H1 (cell line): ENCODE data around the gene ASTL. TPM values are rescaled to one million over a fixed set of nuclear protein-coding genes. Genes with fewer than 3 reads are reported as not detected.

Source experiments
- CTCF ChIA-PET: fragments of 300-600 bp; sonication (Branson Sonifier 250); formaldehyde crosslinking; loops from one replicate; lab custom pipeline; 2021; ENCODE audit not compliant: partially characterized antibody; lab: Charles Lee
- POLR2A ChIA-PET: fragments of 300-600 bp; sonication (Branson Sonifier 250); formaldehyde crosslinking; loops from one replicate; lab custom pipeline; 2021; ENCODE audit warnings: inconsistent platforms; ENCODE audit not compliant: partially characterized antibody; lab: Charles Lee
- DNase-seq, 2 experiments: peaks; one replicate each; pipeline versions ENCODE4 v3.0.0 to v3.0.0-alpha.2; 2010 to 2022; ENCODE audit warnings: low spot score in 2 of 2, low read depth in 1 of 2, mixed read lengths in 1 of 2
- FAIRE-seq: peaks from 2 replicates; lab custom pipeline; 2011; peaks lifted over from hg19 to GRCh38; lab: Jason Lieb, UNC
- H2AFZ ChIP-seq: 2 replicates; pipeline ENCODE4 v1.8.1; 2012; ENCODE audit warnings: low read length, inconsistent platforms
- H2AK5ac ChIP-seq: 2 replicates; pipeline ENCODE4 v1.6.1; 2013; ENCODE audit warnings: low read depth, low read length
- H2BK120ac ChIP-seq: replicated peaks from 2 replicates; pipeline ENCODE3; 2013; ENCODE audit warnings: low read depth, low read length, inconsistent platforms
- H2BK12ac ChIP-seq: 2 replicates; pipeline ENCODE4 v1.6.1; 2013; ENCODE audit warnings: low read depth, low read length
- H2BK15ac ChIP-seq: 2 replicates; pipeline ENCODE4 v1.6.1; 2013; ENCODE audit warnings: low read length
- H2BK20ac ChIP-seq: 2 replicates; pipeline ENCODE4 v1.6.1; 2013; ENCODE audit warnings: low read length
- H2BK5ac ChIP-seq: 2 replicates; pipeline ENCODE4 v1.6.1; 2013; ENCODE audit warnings: low read depth, low read length
- H3K14ac ChIP-seq: 2 replicates; pipeline ENCODE4 v1.6.1; 2013; ENCODE audit warnings: inconsistent platforms; ENCODE audit not compliant: insufficient read length
- H3K18ac ChIP-seq: 2 replicates; pipeline ENCODE4 v1.6.1; 2013; ENCODE audit warnings: low read length; ENCODE audit errors: extremely low read depth
- H3K23ac ChIP-seq: 2 replicates; pipeline ENCODE4 v1.6.1; 2013; ENCODE audit warnings: inconsistent platforms; ENCODE audit not compliant: insufficient read length
- H3K23me2 ChIP-seq: 2 replicates; pipeline ENCODE4 v1.6.1; 2013; ENCODE audit warnings: low read depth, low read length
- H3K27ac ChIP-seq: 2 replicates; pipeline ENCODE4 v1.6.1; 2011; ENCODE audit warnings: low read depth, low read length, inconsistent platforms
- H3K27me3 ChIP-seq, 4 experiments: replicated peaks in 1 of 4; 1 replicate in 1 of 4; 2 replicates in 3 of 4; pipeline versions ENCODE4 v1.6.1 to v1.8.1; 2011 to 2013; ENCODE audit warnings: low read length in 3 of 4, mild to moderate bottlenecking in 3 of 4, inconsistent platforms in 2 of 4, mixed read lengths in 2 of 4, moderate library complexity in 1 of 4; ENCODE audit not compliant: control insufficient read depth in 3 of 4, insufficient read depth in 3 of 4; ENCODE audit errors: extremely low read depth in 1 of 4
- H3K36me3 ChIP-seq, 4 experiments: 2 replicates each; pipeline versions ENCODE4 v1.6.1 to v1.8.1; 2011 to 2013; ENCODE audit warnings: mild to moderate bottlenecking in 4 of 4, low read length in 3 of 4, moderate library complexity in 2 of 4, control low read depth in 1 of 4, inconsistent platforms in 1 of 4; ENCODE audit not compliant: insufficient read depth in 4 of 4, control insufficient read depth in 2 of 4
- H3K4ac ChIP-seq: replicated peaks from 2 replicates; pipeline ENCODE3; 2013; ENCODE audit warnings: low read length, low read depth, mixed read lengths, inconsistent platforms; ENCODE audit not compliant: insufficient read length
- H3K4me1 ChIP-seq, 4 experiments: replicated peaks in 1 of 4; 1 replicate in 1 of 4; 2 replicates in 3 of 4; pipeline versions ENCODE4 v1.6.1 to v1.8.1; 2011 to 2013; ENCODE audit warnings: low read length in 3 of 4, inconsistent platforms in 2 of 4, mixed read lengths in 1 of 4; ENCODE audit not compliant: insufficient read depth in 4 of 4, control insufficient read depth in 3 of 4
- H3K4me2 ChIP-seq, 2 experiments: 2 replicates each; pipeline versions ENCODE4 v1.6.1 to v1.8.1; 2011 to 2013; ENCODE audit warnings: low read depth in 2 of 2, low read length in 2 of 2, control low read depth in 1 of 2, inconsistent platforms in 1 of 2, mild to moderate bottlenecking in 1 of 2; ENCODE audit not compliant: insufficient read depth in 1 of 2
- H3K4me3 ChIP-seq, 4 experiments: fragments of 200-600, 300-600 bp in 1 of 4; sonication (generic), shearing (Covaris generic), sonication (Bioruptor Twin) in 1 of 4; 2 replicates each; pipeline versions ENCODE4 v1.5.1 to v1.8.1; 2011 to 2016; ENCODE audit warnings: low read length in 4 of 4, low read depth in 3 of 4, control low read depth in 2 of 4, inconsistent platforms in 2 of 4, mild to moderate bottlenecking in 2 of 4, mixed read lengths in 1 of 4, moderate library complexity in 1 of 4; ENCODE audit not compliant: insufficient read depth in 2 of 4; ENCODE audit errors: extremely low read depth in 1 of 4
- H3K56ac ChIP-seq: replicated peaks from 2 replicates; pipeline ENCODE3; 2013; ENCODE audit warnings: low read depth, mild to moderate bottlenecking, mixed read lengths, low read length, inconsistent platforms; ENCODE audit not compliant: insufficient read length
- H3K79me1 ChIP-seq: 2 replicates; pipeline ENCODE4 v1.6.1; 2013; ENCODE audit warnings: low read depth, low read length, control low read depth
- H3K79me2 ChIP-seq, 2 experiments: 2 replicates each; pipeline versions ENCODE4 v1.6.1 to v1.8.1; 2012 to 2013; ENCODE audit warnings: low read length in 2 of 2, mild to moderate bottlenecking in 2 of 2, inconsistent platforms in 1 of 2; ENCODE audit not compliant: insufficient read depth in 2 of 2, control insufficient read depth in 1 of 2
- H3K9ac ChIP-seq, 4 experiments: replicated peaks in 1 of 4; 1 replicate in 1 of 4; 2 replicates in 3 of 4; pipeline versions ENCODE4 v1.6.1 to v1.8.1; 2011 to 2013; ENCODE audit warnings: low read depth in 3 of 4, low read length in 3 of 4, control low read depth in 2 of 4, mild to moderate bottlenecking in 2 of 4, moderate library complexity in 2 of 4, inconsistent platforms in 1 of 4; ENCODE audit errors: extremely low read depth in 1 of 4
- H3K9me3 ChIP-seq, 2 experiments: 2 replicates each; pipeline versions ENCODE4 v1.6.1 to v1.8.1; 2012 to 2013; ENCODE audit warnings: mild to moderate bottlenecking in 2 of 2, moderate library complexity in 2 of 2, control low read depth in 1 of 2, inconsistent platforms in 1 of 2, low read depth in 1 of 2, low read length in 1 of 2, mixed read lengths in 1 of 2; ENCODE audit not compliant: insufficient read depth in 2 of 2
- H4K20me1 ChIP-seq, 2 experiments: replicated peaks in 1 of 2; 2 replicates each; pipeline versions ENCODE3 to v1.8.1; 2011 to 2013; ENCODE audit warnings: inconsistent platforms in 2 of 2, low read length in 2 of 2, mild to moderate bottlenecking in 1 of 2; ENCODE audit not compliant: insufficient read depth in 2 of 2, control insufficient read depth in 1 of 2
- H4K5ac ChIP-seq: 2 replicates; pipeline ENCODE4 v1.6.1; 2013; ENCODE audit warnings: low read length, low read depth, mixed read lengths, inconsistent platforms; ENCODE audit not compliant: insufficient read length
- H4K8ac ChIP-seq: 2 replicates; pipeline ENCODE4 v1.8.0; 2013; ENCODE audit warnings: mild to moderate bottlenecking, moderate library complexity, low read length, inconsistent platforms; ENCODE audit not compliant: insufficient read depth; ENCODE audit errors: extremely low read depth
- H4K91ac ChIP-seq: replicated peaks from 2 replicates; pipeline ENCODE3; 2013; ENCODE audit warnings: low read length, mixed read lengths, inconsistent platforms; ENCODE audit not compliant: insufficient read length
- WGBS, 2 experiments: shearing (Covaris generic) in 1 of 2; methylation state at CpG; one replicate each; pipeline versions ENCODE4 v1.1.6 to v1.1.7; 2013 to 2015; ENCODE audit warnings: low lambda C conversion rate in 2 of 2, mixed read lengths in 2 of 2, inconsistent platforms in 1 of 2, low coverage in 1 of 2, missing lambda C conversion rate in 1 of 2; ENCODE audit not compliant: insufficient replicate concordance in 2 of 2, insufficient coverage in 1 of 2, insufficient read length in 1 of 2; ENCODE audit errors: extremely low coverage in 1 of 2, missing lambda C conversion rate in 1 of 2; 5-methylcytosine and 5-hydroxymethylcytosine counted together
- polyA plus RNA-seq, 7 experiments: library from polyadenylated mRNA; depleted of rRNA in 3 of 7; stranded (reverse) in 5 of 7; unstranded in 2 of 7; fragments of >200 nt in 5 of 7; fragments of 200-250 nt in 2 of 7; gene quantifications; 1 replicate in 5 of 7; 2 replicates in 1 of 7; 4 replicates in 1 of 7; pipeline versions ENCODE4 v1.2.1 to v1.2.3, GENCODE V29; 2011 to 2013; ENCODE audit warnings: missing spikeins in 2 of 7, mixed read lengths in 2 of 7
- total RNA-seq: library from RNA; stranded (reverse); fragmentation: NEBNext Ultra II Directional; extraction: Animal tissue kit (Norgen Biotek cat#: 25700); gene quantifications from 2 replicates; pipeline ENCODE4 v1.2.1, GENCODE V29; 2021

The ASTL gene
- total and polyA plus RNA-seq, 2 of the 8 experiments (the other 6 are each of a cell fraction or from before 2014, with no cell fraction given), result 0.60 to 1.4 TPM

DNA sequence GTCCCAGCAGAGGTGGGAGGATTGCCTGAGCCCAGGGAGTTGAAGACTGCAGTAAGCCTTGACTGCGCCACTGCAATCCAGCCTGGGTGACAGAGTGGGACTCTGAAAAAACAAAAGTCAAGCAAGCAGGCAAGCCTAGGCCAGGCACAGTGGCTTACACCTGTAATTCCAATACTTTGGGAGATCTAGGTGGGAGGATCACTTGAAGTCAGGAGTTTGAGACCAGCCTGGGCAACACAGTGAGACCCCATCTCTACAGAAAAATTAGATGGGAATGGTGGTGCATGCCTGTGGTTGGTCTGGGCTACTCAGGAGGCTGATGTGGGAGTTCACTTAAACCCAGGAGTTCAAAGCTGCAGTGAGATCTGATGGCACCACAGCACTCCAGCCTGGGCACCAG lies 41.7 kb upstream of the ASTL start:
- H4K8ac ChIP-seq, result no peak overlapping the region
- no peak overlapping the region for H2BK12ac ChIP-seq
- H3K14ac ChIP-seq, result no peak overlapping the region
- H3K27ac ChIP-seq, result no peak overlapping the region
- no peak overlapping the region for H2BK20ac ChIP-seq
- H3K36me3 ChIP-seq, result peaks cover 0 to 11% (median 5%) of the 10 kb centered on the region in 4 experiments; a peak in 5 of 8 replicates
- H3K9ac ChIP-seq, result no peak overlapping the region
- no peak overlapping the region for H3K4me2 ChIP-seq
- H3K23me2 ChIP-seq, result no peaks in the 10 kb centered on the region
- no peak overlapping the region for H4K5ac ChIP-seq
- H3K27me3 ChIP-seq, result no peaks in the 10 kb centered on the region
- no peaks in the 10 kb centered on the region for H3K79me1 ChIP-seq
- no peak overlapping the region for H3K56ac ChIP-seq
- H2AK5ac ChIP-seq, result no peak overlapping the region
- no peak overlapping the region for H3K18ac ChIP-seq
- no peak overlapping the region for H2AFZ ChIP-seq
- no peaks in the 10 kb centered on the region for H3K9me3 ChIP-seq
- CTCF ChIA-PET, result interaction anchor here (0.8 to 2.8 kb wide), 7 partner anchors 22 to 187 kb away, joined by 3 to 12 read pairs (median 3); partner anchors contain the start of gene ASTL
- no peak overlapping the region for H2BK15ac ChIP-seq
- POLR2A ChIA-PET, result interaction anchor here (1.2 kb wide), 1 partner anchor 31 kb away, joined by 4 read pairs; no protein-coding TSS in a partner anchor
- H3K4me1 ChIP-seq, result no peaks in the 10 kb centered on the region
- 83% methylated on average over 1 of the region's 1 CpG; no CpG with 5 or more reads in 1 of the 2 experiments for WGBS, 2 experiments
- no peaks in the 10 kb centered on the region for H3K79me2 ChIP-seq
- H2BK5ac ChIP-seq, result no peak overlapping the region
- DNase-seq (no peak), FAIRE-seq (no peak)
- H2BK120ac ChIP-seq, result no peak overlapping the region
- peaks cover 0 to 5% of the 10 kb centered on the region in 2 experiments for H4K20me1 ChIP-seq
- H3K4me3 ChIP-seq, result no peak overlapping the region
- no peak overlapping the region for H4K91ac ChIP-seq
- H3K4ac ChIP-seq, result no peak overlapping the region
- H3K23ac ChIP-seq, result no peak overlapping the region
